Cardiac fibroblast (primary cell): ENCODE results near the gene MACF1.
"Not testable (repeated sequence)": the region's sequence is repeated elsewhere in the genome, so short reads cannot be mapped to it uniquely, and the experiment has no call there.

Source experiments
- DNase-seq, 2 donors: peaks; one replicate each; pipeline versions ENCODE4 v3.0.0 to v3.0.0-alpha.2; 2010; ENCODE audit warnings: low read depth in 2 of 2
- H3K4me3 ChIP-seq, 2 donors: replicated peaks in 1 of 2; 1 replicate in 1 of 2; 2 replicates in 1 of 2; pipeline ENCODE4 v1.5.1; 2011; ENCODE audit warnings: low read depth in 2 of 2, low read length in 2 of 2, mild to moderate bottlenecking in 2 of 2, moderate library complexity in 1 of 2
- TF ChIP-seq, protein P1 (sequence below): IDR thresholded peaks from one replicate; pipeline ENCODE4 v1.5.1; 2011; ENCODE audit warnings: low read depth, mild to moderate bottlenecking, low read length, inconsistent platforms

Gene MACF1

DNA sequence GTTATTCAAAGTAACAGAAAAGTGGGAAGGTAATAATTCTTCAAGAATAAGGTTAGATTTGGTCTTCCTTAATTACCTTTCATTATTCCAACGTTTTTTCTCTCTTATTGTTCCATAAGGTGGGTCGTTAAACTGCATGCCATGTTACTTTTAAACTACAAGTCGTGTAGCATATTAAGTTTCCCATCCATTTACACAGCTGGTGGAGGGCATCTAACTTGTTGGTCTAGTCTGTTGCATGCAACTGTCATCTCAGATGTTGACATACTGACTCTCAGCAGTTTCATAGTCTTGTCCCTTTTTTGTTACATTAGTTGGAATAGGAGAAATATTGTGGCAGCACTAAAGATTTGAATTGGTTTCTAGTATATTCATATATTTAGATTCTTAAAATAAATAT lies 232.3 kb downstream of the MACF1 start:
- no peak overlapping the region for H3K4me3 ChIP-seq
- TF ChIP-seq, protein P1, sequence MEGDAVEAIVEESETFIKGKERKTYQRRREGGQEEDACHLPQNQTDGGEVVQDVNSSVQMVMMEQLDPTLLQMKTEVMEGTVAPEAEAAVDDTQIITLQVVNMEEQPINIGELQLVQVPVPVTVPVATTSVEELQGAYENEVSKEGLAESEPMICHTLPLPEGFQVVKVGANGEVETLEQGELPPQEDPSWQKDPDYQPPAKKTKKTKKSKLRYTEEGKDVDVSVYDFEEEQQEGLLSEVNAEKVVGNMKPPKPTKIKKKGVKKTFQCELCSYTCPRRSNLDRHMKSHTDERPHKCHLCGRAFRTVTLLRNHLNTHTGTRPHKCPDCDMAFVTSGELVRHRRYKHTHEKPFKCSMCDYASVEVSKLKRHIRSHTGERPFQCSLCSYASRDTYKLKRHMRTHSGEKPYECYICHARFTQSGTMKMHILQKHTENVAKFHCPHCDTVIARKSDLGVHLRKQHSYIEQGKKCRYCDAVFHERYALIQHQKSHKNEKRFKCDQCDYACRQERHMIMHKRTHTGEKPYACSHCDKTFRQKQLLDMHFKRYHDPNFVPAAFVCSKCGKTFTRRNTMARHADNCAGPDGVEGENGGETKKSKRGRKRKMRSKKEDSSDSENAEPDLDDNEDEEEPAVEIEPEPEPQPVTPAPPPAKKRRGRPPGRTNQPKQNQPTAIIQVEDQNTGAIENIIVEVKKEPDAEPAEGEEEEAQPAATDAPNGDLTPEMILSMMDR = no peak
- DNase-seq = no peak

GRCh38 chr1:39438042-39438441 lies 233.5 kb downstream of the MACF1 start:
- DNase-seq = no peak
- TF ChIP-seq, protein P1 = no peak
- H3K4me3 ChIP-seq = no peak overlapping the region

- DNase-seq = no peak
- H3K4me3 ChIP-seq = no peak overlapping the region
- TF ChIP-seq, protein P1 = no peak
Measured at GRCh38 chr1:39440856-39441255, 236.4 kb downstream of the MACF1 start.

DNA sequence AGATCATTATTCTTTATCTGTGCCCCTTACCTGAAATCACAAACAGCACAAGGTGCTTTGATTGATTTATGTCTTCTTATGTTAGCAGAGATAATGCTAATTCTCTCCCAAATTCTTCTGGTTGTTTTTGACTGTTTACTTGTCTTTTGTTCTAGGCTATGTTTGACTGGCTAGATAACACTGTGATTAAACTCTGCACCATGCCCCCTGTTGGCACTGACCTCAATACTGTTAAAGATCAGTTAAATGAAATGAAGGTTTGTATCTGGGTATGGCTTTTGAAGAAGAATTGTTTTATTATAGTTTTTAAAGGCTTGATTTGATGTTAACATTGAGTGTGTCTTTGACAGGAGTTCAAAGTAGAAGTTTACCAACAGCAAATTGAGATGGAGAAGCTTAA lies 237.3 kb downstream of the MACF1 start:
- TF ChIP-seq, protein P1 = no peak
- no peak for DNase-seq
- H3K4me3 ChIP-seq = no peak overlapping the region

- no peak overlapping the region for H3K4me3 ChIP-seq
- TF ChIP-seq, protein P1 = no peak
- no peak for DNase-seq
Measured at GRCh38 chr1:39445573-39445972, 241.1 kb downstream of the MACF1 start.

DNA sequence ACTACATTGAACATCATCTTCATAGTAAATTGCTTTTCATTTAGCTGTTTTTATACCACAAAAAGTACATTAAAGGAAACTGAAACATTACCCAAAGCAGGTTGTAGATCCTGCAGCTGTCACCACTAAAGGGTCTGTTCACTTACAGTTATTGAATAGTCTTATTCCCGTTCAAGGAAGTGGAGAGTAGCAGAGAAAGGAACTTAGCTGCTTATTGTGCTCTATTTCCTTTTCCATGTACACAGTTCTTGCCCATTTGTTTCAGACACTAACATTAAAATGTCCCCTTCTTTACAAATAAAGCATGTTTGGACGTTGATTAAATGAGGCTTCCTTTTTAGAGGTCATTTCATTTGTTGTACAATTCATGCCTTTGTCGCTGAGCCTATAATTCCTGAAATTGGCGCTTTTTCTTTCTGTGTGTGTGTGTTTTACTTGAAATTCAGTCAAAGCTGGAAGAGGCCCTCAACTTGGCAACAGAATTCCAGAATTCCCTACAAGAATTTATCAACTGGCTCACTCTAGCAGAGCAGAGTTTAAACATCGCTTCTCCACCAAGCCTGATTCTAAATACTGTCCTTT lies 242.6 kb downstream of the MACF1 start:
- TF ChIP-seq, protein P1 = no peak
- no peak for DNase-seq
- H3K4me3 ChIP-seq = no peak overlapping the region

DNA sequence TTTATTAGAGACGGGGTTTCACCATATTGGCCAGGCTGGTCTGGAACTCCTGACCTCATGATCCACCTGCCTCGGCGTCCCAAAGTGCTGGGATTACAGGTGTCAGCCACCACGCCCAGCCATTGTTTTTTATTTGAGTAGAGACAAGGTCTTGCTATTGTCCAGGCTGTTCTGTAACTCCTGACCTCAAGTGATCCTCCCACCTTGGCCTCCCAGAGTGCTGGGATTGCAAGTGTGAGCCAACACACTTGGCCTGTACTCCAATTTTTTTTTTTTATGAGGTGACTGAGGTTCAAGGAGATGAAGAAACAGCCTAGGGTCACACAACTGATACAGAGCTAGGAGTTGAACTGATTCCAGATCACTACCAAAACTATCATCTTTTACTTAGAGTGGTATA lies 245.5 kb downstream of the MACF1 start:
- peak; percentile 19 to 44 for DNase-seq
- H3K4me3 ChIP-seq = not testable (repeated sequence)
